ENCODE results near the gene CDK9.

The CDK9 gene

DNA sequence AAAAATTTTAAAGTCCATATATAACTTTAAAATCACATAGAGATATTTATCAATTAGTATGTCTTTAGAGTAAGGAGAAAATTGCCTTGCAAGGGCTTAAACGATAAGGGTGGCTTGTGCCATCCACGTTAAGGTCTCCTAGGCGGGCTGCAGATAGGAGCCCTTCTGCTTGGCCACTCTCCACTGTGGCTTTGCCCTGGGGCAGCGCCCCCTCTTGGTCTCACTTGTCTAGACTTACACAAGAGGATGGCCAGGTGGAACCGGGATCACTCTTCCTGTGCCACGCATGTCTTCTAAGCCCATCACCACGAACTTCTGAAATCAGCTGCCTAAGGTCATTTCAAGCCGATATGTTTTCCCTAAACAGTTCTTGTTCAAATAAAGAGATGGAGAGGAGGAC, 19.8 kb downstream of the CDK9 start:
- no peak for DNase-seq

DNA sequence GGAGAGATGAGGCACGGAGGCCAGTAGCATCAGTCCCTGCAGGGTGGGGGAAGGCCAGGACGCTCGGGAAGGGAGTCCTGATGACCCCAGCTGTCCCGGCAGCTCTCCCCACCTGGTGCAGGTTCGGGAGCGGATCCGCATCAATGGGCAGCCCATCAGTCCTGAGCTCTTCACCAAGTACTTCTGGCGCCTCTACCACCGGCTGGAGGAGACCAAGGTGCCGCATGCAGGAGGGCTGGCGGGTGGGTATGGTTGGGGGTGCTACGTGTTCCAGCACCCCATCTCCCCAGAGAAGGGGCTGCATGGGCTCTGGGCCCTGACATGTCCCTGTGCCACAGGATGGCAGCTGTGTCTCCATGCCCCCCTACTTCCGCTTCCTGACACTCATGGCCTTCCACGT, 21.0 kb downstream of the CDK9 start:
- no peak for DNase-seq

DNA sequence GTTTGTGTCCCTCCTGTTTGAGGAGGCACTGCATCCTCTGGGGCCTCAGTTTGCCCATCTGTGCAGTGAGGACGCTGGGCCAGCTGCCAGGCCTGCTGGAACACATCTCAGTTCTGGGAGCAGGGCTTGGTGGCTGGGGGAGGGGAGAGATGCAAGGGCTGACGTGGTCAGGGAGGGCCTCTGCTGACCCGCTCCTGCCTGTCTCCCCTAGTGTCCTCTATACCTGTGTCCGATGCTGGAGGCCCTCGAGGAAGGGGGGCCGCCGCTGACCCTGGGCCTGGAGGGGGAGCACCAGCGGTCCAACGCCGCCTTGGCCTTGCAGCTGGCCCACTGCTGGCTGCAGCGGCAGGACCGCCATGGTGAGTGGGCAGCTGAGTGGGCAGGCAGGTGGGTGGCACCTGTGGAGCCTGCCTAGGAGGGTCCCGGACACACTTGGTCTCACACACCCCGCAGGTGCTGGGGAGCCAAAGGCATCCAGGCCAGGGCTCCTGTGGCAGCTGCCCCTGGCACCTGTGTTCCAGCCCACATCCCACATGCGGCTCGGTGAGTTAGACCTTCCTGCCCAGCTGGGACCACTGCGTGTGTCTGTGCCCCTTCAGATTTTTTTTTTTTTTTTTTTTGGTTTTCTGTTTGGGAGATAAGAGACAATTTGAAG, 22.6 kb downstream of the CDK9 start:
- DNase-seq, result no peak

DNA sequence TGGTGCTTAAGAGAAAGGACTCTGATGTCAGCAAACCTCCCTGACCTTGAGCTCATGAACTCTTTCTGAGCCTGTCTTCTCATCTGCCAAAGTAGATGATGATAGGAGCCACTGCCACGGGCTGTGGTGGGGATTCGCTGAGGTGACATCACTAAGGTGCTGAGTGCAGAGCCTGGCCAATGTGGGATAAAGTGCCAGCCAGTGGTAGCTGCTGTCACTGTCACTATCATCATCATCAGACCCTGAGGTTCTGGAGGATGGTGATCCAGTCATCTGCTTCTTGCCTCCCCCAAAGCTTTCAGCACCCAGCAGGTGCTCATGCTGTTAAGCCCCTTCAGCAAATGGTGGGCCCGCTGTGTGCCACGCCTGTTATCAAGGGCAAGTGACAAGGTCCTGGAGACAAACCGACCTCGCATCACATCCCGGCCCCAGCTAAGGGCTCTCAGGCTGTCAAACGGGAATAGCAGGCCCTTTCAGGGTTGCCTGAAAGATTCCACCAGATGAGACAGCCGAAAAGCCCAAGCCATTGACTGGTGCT, 23.2 kb downstream of the CDK9 start:
- DNase-seq, result no peak

DNA sequence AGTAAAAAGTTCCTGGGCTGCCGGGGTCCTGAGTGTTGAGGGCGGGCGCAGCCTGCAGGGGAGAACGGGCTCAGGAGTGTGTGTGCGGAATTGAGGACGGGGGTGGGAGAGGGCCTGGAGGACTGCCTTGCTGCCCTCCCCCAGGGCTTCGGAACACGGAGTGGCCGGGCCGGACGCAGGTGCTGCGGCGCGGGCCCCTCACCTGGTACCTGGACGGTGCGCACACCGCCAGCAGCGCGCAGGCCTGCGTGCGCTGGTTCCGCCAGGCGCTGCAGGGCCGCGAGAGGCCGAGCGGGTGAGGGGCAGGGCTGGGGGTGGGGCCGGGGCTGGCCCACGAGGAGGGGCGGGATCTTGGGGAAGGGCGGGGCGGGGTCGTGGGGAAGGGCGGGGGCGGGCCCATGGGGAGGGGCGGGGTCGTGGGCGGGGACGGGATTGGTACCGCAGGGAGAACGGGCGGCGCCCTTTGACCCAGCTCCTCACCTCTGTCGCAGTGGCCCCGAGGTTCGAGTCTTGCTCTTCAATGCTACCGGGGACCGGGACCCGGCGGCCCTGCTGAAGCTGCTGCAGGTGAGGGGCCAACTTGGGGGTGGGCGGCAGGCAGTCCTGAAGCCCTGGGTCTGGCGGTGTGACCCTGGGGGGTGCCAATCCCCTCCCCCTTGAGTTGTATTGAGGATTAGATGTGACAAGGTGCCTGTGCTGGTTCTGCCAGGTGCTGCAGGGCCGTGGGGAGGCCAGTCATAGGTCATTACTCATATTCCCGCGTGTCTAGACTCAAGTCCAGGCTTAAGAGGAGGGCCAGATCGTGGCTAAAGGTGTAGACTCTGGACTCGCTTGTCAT, 23.9 kb downstream of the CDK9 start:
- DNase-seq, result no peak

DNA sequence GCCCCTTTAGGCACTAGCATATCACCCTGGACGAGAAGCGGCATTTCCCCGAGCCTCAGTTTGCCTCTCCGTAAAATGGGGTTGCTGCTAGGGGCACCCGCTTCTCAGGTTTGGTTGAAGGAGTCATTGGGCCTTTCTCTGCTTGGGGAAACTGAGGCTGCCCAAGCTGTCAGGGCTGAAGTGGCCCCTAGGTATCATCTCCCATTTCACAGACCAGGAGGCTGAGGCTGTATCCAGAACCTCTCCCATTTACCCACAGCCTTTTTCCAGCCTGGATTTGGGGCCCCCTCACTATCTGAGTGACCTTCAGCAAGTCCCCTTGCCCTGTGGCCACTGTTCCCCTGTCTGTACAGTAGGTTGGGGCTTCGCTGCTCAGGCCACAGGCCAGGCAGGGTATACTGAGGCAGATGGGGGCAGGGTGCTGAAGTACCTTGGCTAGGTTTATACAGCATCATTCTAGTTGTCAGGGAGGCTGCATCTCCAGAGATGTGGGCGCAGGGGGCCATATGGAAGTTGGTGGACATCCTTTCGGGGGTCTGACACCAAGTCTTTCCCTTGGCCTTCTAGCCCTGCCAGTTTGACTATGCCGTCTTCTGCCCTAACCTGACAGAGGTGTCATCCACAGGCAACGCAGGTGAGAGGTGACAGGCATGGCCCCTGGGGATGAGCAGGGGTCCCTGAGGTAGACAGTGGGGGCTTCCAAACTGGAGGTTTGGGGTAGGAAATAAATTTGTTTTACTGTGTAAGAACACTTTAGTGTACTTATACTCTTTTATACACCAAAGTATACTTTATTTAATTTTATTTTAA, 24.7 kb downstream of the CDK9 start:
- DNase-seq, result no peak

DNA sequence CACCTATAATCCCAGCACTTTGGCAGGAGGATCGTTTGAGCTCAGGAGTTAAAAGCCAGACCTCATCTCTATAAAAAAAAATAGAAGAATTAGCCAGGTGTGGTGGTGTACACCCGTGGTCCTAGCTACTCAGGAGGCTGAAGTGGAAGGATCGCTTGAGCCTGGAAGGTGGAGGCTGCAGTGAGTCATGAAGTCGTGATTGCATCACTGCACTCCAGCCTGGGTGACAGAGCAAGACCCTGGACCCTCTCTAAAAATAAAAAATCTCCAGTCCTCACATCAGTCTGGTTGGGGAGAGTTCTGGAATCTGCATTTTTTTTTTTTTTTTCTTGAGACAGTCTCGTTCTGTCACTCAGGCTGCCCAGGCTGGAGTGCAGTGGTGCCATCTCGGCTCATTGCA, 26.2 kb downstream of the CDK9 start:
- no peak for DNase-seq

DNA sequence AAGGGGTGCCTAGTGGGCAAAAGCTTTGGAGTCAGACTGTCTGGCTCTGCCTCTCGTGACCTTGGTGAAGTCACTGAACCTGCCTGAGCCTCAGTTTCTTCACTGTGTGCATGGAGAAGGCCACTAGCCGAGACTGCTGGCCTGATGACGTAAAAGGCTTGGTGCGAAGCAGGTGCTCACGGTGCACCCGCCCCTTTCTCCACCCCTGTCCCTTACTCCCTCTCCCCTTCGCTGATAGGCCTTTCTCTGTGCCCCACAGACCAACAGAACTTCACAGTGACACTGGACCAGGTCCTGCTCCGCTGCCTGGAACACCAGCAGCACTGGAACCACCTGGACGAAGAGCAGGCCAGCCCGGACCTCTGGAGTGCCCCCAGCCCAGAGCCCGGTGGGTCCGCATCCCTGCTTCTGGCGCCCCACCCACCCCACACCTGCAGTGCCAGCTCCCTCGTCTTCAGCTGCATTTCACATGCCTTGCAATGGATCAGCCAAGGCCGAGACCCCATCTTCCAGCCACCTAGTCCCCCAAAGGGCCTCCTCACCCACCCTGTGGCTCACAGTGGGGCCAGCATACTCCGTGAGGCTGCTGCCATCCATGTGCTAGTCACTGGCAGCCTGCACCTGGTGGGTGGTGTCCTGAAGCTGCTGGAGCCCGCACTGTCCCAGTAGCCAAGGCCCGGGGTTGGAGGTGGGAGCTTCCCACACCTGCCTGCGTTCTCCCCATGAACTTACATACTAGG, 27.3 kb downstream of the CDK9 start:
- no peak for DNase-seq

DNA sequence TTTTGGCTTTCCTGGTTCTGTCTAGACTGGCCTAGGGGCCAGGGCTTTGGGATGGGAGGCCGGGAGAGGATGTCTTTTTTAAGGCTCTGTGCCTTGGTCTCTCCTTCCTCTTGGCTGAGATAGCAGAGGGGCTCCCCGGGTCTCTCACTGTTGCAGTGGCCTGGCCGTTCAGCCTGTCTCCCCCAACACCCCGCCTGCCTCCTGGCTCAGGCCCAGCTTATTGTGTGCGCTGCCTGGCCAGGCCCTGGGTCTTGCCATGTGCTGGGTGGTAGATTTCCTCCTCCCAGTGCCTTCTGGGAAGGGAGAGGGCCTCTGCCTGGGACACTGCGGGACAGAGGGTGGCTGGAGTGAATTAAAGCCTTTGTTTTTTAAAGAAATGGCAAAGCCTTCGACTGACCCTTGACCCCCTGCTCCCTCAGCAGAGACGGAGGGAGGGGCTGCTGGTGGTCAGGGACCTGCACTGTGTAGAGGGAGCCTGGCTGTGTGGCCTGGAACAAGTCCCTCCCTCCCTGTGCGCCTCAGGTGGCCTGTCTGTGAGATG, 27.9 kb downstream of the CDK9 start:
- DNase-seq, result no peak

DNA sequence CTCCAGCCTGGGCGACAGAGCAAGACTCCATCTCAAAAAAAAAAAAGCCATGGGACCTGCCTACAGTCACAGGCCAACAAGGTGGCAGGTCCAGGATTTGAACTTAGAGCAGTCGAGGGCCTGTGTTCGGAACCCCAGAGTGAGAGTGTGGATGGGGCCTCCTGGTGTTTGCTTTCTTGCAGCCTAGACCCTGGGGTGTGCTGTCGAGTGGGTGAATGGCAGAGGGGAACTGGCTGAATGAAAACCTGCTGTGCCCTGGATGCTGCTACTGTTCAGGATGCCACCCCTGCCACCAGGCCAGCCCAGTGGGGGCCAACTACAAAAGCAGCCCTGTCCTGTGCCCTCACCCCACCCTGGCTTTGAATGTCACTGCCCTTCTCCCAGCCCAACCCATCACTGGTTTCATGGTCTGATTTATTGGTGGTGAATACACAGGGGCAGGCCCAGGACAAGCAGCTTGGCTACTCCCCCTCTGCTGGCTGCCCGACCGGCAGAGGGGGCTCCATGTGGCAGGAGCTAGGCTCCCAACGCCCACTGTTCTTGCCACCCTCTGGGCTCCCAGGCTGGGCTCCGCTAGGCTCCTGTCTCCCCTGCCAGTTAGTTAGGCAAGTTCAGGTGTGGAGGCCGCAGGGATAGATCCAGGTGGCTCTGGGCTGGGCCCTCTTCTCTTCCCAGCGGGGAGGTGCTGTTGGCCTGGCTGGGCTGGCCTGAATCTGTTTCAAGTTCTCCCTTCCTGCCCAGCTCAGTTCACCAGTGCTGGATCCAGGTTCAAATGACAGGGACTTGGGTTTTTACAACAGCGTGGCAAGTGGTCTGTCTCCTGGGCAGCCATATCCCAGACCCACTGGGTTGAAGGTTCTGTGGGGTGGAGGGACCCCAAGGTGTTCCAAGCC, 29.0 kb downstream of the CDK9 start:
- no peak for DNase-seq

DNA sequence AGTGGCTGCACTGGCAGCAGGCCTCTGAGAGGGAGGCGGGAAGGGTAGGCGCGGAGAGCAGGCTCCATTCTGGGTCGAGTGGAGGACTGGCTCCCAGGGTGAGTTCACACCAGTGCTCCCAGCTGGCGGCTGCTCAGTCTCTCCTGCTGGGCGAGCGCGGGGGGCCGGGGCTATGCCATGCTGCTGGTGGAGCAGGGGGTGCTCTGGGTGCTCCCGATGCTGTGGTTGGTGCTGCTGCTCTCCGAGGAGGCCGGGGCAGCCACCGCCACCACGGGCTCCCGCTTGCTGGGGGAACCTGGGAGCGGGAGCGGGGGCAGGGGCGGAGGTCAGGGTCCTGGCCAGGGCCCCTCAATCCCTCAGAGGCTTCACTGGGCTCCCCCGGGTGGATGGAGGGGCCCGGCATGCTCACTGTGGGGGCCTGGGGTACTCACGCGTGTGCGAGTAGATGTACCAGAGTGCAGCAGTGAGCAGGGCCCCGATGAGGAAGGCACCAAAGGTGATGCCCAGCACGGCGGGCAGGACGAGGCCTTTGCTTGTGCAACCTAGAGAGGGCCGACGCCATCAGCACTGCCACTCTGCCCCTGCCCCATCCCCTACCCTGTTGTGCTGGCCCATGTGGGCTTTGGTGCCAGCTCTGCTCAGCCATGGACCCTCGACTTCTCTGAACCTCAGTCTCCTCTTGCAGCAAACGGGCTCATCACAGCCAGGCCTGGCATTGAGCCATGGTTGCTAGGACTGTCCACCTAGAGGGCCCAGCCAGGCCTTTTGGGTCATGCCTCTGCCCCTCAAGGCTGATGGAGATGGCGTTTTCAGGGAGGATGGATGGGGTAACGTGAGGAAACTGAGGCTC, 29.9 kb downstream of the CDK9 start:
- no peak for DNase-seq

DNA sequence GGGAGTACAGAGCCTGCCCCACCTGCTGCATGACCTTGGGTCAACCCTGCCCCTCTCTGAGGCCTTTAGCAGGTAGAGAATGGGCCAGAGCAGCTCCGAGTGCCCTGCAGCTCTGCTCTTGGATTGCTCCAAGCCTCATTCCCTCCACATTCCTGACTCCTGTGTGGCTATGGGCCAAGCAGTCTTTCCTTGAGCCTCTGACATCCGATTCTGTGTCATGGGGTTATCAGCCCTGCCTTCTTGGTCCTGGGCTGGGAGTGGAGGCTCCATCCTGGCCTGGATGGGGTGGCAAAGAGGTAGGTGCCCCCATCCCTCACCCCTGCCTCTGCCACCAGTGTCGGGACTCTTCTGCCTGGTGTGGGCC, 30.5 kb downstream of the CDK9 start:
- no peak for DNase-seq

DNA sequence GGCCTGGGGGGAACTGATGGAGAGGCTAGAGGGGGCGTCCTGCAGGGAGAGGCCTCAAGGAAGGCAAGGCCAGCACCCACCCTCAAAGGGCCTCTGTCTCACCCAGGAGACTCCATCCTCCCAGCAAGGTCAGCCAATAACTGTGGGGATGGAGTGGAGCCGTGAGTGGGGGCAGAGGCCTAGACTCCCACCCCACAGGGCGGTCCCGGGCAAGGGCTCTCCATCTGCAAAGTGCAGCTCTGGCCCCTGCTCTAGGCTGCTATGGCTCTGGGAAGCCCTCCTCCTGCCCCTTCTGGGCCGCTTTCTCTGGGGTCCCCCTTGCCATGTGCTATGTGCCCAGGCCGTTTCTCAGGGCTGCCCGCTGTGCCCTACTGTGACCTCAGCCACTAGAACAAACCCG, 30.9 kb downstream of the CDK9 start:
- no peak for DNase-seq

DNA sequence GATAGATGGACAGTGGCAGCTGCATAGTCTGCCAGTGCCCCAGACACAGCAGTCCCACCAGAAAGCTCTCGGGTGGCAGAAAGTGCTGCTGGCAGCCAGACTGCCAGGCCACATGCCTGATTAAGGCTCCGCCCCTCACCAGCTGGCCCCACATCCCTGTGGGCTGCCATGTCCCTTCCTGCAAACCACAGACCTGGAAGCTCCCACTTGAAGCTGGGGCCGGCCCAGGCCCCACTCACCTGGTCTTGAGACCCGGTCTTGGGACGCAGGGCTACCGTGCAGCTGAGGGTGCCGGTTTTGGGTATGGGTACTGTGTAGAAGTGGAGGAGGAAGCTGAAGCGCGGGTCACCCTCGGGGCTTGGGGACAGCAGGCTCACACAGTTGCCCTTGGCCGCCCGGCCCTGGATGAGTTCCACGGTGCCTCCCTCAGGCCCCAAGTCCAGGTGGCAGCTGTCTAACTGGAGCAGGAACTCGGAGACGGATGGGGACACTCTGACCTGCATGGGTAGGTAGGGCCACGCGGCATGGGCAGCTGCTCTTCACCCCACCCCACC, 32.1 kb downstream of the CDK9 start:
- DNase-seq, result no peak

DNA sequence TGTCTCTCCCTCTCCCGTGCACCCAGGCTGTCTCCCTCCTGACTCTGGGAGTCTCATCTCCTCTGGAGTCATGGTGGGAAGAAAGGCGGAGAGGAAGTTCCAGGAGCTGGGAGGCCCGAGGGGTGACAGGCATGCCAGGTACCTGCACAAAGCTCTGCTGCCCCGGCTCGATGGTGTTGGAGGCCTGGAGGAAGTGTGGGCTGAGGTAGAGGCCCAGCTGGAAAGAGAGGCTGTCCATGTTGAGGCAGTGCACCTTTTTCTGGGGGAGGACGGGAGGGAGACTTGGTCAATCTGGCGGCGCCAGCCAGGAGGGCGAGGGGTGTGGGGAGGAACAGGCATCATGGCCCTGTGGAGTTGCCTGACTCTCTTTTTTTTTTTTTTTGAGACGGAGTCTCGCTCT, 32.7 kb downstream of the CDK9 start:
- DNase-seq, result no peak

DNA sequence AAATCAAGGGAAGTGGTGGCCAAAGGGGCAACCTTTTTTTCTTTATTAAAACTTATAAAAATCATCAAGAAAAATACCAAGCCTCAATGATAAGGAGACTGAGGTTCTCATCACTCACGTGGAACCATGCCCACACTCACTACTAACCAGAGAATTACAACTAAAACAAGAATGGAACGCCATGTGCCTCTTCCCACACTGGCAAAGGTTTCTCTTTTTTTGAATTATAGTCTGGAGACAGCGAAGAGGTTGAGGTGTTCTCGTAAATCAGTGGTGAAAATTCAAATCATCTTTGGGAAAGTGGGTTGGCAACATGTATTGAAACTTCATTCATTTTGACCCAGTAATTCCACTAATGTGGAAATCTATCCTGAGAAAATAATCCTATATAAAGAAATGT, 36.3 kb downstream of the CDK9 start:
- no peak for DNase-seq

DNA sequence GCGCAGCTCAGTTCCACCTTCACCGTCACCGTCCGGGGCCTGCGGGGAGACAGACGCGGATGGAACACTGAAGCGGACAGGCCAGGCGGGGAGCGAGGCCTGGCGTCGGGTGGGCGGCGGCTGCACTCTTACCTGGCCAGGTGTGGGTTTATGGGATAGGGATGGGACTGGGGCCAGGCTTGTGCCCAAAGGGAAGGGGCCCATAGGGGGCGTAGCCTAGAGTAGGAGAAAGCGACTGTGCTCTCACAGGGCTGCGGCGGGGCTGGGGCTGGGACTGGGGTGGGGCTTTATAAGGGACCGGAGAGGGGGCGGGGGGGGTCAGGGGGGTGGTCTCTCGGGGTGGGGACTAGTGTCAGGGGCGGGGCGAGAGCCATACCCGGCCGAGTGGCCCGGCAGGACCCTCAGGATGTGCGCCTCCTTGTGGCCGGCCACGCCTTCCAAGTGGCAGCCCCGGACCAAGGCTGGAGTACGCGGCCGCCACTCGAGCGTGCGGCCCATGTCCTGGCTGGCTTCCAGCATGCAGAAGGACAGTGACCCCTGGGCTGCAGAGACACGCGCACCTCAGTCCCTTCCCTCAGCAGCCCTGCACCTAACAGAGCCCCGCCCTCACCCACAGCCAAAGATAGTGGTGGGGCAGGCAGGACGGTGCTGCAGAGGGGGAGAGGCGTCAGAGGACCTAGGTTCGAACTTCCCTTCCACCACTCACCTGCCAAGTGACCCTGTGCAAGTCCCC, 39.7 kb downstream of the CDK9 start:
- DNase-seq, result no peak

DNA sequence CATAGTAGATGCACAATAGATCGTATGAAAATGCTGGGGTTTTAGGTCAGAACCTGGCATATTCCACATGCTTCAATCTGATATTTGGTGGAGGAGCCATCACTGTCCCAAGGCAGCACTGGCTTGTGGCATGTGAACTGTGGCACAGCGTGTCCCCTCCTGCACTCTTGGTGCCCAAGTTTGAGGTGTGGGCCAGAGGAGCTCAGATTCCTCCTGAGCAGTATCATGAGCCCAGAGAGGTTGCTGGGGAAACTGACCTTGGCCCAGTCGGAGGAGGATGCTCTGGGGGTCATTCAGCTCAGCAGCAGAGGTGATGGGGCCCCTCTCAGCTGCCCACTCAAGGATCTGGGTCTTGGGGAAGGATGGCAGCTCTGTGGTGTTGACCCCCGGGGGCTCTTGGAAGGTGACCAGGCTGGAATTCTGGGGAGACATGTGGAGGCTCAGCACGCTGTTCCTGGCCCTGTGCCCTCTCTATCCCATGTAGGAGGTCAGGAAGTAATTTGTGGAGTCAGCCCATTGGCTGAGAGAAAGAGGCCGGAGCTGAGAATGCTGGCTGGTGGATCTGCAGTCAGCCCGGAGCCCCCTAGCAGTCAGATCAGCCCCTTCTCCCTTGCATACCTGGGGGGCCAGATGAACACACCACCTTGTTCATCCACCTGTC, 40.5 kb downstream of the CDK9 start:
- no peak for DNase-seq
